Activated CD4-positive, alpha-beta T cell treated with anti-CD3 and anti-CD28 coated beads, Interleukin-2, Interleukin-6, amounts not matched to agents 100 ng/mL and 50 ng/mL, durations not matched to agents 16 hours and 8 hours (primary cell): ENCODE data around the gene RPL7L1.

Experiments used
- DNase-seq: peaks from one replicate; pipeline ENCODE4 v3.0.0-alpha.2; 2020

The RPL7L1 gene

GRCh38 chr6:42936398-42936797 lies 57.0 kb downstream of the RPL7L1 start:
- DNase-seq = no peak

- no peak for DNase-seq
Measured at GRCh38 chr6:42937548-42938427, 58.4 kb downstream of the RPL7L1 start.

- DNase-seq = no peak
Measured at GRCh38 chr6:42938428-42938796, 59.0 kb downstream of the RPL7L1 start.

- no peak for DNase-seq
Measured at GRCh38 chr6:42938987-42939809, 59.8 kb downstream of the RPL7L1 start.
